ENCODE data around the gene UBR1. TPM values are rescaled to one million over a fixed set of nuclear protein-coding genes. Genes with fewer than 3 reads are reported as not detected.

The UBR1 gene
- total RNA-seq, 1 experiment from 2014 or later, result 30.8 TPM

DNA sequence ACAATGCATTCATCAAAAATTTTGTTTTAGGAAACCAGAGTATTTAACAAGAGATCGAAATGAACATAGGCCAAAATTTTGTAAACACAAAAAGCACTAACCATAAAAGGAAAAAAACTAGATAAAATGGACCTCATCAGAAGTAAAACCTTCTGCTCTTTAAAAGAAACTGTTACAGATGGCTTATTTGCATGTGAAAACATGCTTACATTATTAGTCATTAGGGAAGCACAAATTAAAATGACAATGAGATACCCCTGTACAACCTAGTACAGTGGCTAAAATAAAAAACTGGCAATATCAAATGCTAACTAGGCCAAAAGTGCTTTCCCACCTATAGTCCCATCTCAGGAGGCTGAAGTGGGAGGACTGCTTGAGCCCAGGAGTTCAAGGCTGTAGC is 19.3 kb downstream of the UBR1 start:
- intact Hi-C loops (cut with micrococcal nuclease; ENCODE audit: unreplicated experiment), result no loop called here
- peaks cover 10% of the 10 kb centered on the region for H3K4me1 ChIP-seq (ENCODE audit: insufficient read depth, low read length, poor library complexity, severe bottlenecking)
- TF ChIP-seq EZH2 (IDR thresholded peaks at IDR 0.05; ENCODE audit: borderline replicate concordance, low read depth, low read length, poor library complexity, severe bottlenecking), result no peak
- no peak overlapping the region for H3K4me3 ChIP-seq (ENCODE audit: low read depth, low read length, poor library complexity, severe bottlenecking)
- peaks cover 26% of the 10 kb centered on the region for H3K36me3 ChIP-seq (ENCODE audit: insufficient read depth, low read length, poor library complexity, severe bottlenecking)
- no peaks in the 10 kb centered on the region for H3K9me3 ChIP-seq (ENCODE audit: low read depth, low read length, poor library complexity, severe bottlenecking)
- no peak overlapping the region for H3K27ac ChIP-seq (ENCODE audit: low read depth, low read length, poor library complexity, severe bottlenecking)
- BruUV-seq (replicated peaks), result no TSS peak
- ChIA-PET POLR2A (ENCODE audit: low non-redundant PET) (no interaction called here), CTCF (no interaction called here)
- no peak for DNase-seq (ENCODE audit: low spot score)
- no peaks in the 10 kb centered on the region for H3K27me3 ChIP-seq (replicated peaks; ENCODE audit: insufficient read depth, low read depth, low read length, poor library complexity)

GRCh38 chr15:43085921-43086320 is 19.9 kb downstream of the UBR1 start:
- intact Hi-C loops (cut with micrococcal nuclease; ENCODE audit: unreplicated experiment), result no loop called here
- Histone ChIP-seq H3K4me3 (ENCODE audit: low read depth, low read length, poor library complexity, severe bottlenecking) (no peak overlapping the region), H3K36me3 (ENCODE audit: insufficient read depth, low read length, poor library complexity, severe bottlenecking) (peaks cover 32% of the 10 kb centered on the region), H3K9me3 (ENCODE audit: low read depth, low read length, poor library complexity, severe bottlenecking) (no peaks in the 10 kb centered on the region), H3K4me1 (ENCODE audit: insufficient read depth, low read length, poor library complexity, severe bottlenecking) (peaks cover 10% of the 10 kb centered on the region), H3K27ac (ENCODE audit: low read depth, low read length, poor library complexity, severe bottlenecking) (no peak overlapping the region), H3K27me3 (replicated peaks; ENCODE audit: insufficient read depth, low read depth, low read length, poor library complexity) (no peaks in the 10 kb centered on the region)
- ChIA-PET POLR2A (ENCODE audit: low non-redundant PET) (no interaction called here), CTCF (no interaction called here)
- TF ChIP-seq, protein P1, sequence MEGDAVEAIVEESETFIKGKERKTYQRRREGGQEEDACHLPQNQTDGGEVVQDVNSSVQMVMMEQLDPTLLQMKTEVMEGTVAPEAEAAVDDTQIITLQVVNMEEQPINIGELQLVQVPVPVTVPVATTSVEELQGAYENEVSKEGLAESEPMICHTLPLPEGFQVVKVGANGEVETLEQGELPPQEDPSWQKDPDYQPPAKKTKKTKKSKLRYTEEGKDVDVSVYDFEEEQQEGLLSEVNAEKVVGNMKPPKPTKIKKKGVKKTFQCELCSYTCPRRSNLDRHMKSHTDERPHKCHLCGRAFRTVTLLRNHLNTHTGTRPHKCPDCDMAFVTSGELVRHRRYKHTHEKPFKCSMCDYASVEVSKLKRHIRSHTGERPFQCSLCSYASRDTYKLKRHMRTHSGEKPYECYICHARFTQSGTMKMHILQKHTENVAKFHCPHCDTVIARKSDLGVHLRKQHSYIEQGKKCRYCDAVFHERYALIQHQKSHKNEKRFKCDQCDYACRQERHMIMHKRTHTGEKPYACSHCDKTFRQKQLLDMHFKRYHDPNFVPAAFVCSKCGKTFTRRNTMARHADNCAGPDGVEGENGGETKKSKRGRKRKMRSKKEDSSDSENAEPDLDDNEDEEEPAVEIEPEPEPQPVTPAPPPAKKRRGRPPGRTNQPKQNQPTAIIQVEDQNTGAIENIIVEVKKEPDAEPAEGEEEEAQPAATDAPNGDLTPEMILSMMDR (conservative IDR thresholded peaks at IDR 0.05; ENCODE audit: low read depth, low read length), result no peak
- TF ChIP-seq EZH2 (IDR thresholded peaks at IDR 0.05; ENCODE audit: borderline replicate concordance, low read depth, low read length, poor library complexity, severe bottlenecking), result no peak
- no peak for DNase-seq (ENCODE audit: low spot score)
- no TSS peak for BruUV-seq (replicated peaks)

GRCh38 chr15:43082509-43082908 is 23.3 kb downstream of the UBR1 start:
- Histone ChIP-seq H3K4me1 (ENCODE audit: insufficient read depth, low read length, poor library complexity, severe bottlenecking) (peaks cover 10% of the 10 kb centered on the region), H3K27me3 (replicated peaks; ENCODE audit: insufficient read depth, low read depth, low read length, poor library complexity) (no peaks in the 10 kb centered on the region), H3K9me3 (ENCODE audit: low read depth, low read length, poor library complexity, severe bottlenecking) (no peaks in the 10 kb centered on the region), H3K36me3 (ENCODE audit: insufficient read depth, low read length, poor library complexity, severe bottlenecking) (peaks cover 39% of the 10 kb centered on the region), H3K4me3 (ENCODE audit: low read depth, low read length, poor library complexity, severe bottlenecking) (no peak overlapping the region), H3K27ac (ENCODE audit: low read depth, low read length, poor library complexity, severe bottlenecking) (no peak overlapping the region)
- intact Hi-C loops (cut with micrococcal nuclease; ENCODE audit: unreplicated experiment), result no loop called here
- no peak for TF ChIP-seq EZH2 (IDR thresholded peaks at IDR 0.05; ENCODE audit: borderline replicate concordance, low read depth, low read length, poor library complexity, severe bottlenecking)
- TF ChIP-seq, protein P1 (conservative IDR thresholded peaks at IDR 0.05; ENCODE audit: low read depth, low read length), result no peak
- DNase-seq (ENCODE audit: low spot score), result no peak
- no TSS peak for BruUV-seq (replicated peaks)
- ChIA-PET CTCF (no interaction called here), POLR2A (ENCODE audit: low non-redundant PET) (no interaction called here)

- Histone ChIP-seq H3K9me3 (ENCODE audit: low read depth, low read length, poor library complexity, severe bottlenecking) (no peaks in the 10 kb centered on the region), H3K27me3 (replicated peaks; ENCODE audit: insufficient read depth, low read depth, low read length, poor library complexity) (no peaks in the 10 kb centered on the region), H3K27ac (ENCODE audit: low read depth, low read length, poor library complexity, severe bottlenecking) (no peak overlapping the region), H3K4me1 (ENCODE audit: insufficient read depth, low read length, poor library complexity, severe bottlenecking) (peaks cover 10% of the 10 kb centered on the region), H3K4me3 (ENCODE audit: low read depth, low read length, poor library complexity, severe bottlenecking) (no peak overlapping the region), H3K36me3 (ENCODE audit: insufficient read depth, low read length, poor library complexity, severe bottlenecking) (peaks cover 39% of the 10 kb centered on the region)
- ChIA-PET CTCF (no interaction called here), POLR2A (ENCODE audit: low non-redundant PET) (no interaction called here)
- intact Hi-C loops (cut with micrococcal nuclease; ENCODE audit: unreplicated experiment), result no loop called here
- DNase-seq (ENCODE audit: low spot score), result no peak
- TF ChIP-seq EZH2 (IDR thresholded peaks at IDR 0.05; ENCODE audit: borderline replicate concordance, low read depth, low read length, poor library complexity, severe bottlenecking), result no peak
- TF ChIP-seq, protein P1 (conservative IDR thresholded peaks at IDR 0.05; ENCODE audit: low read depth, low read length), result no peak
- no TSS peak for BruUV-seq (replicated peaks)
These were observed 24.6 kb downstream of the UBR1 start for GRCh38 chr15:43081283-43081682.

Data from A673 (cell line).